DMS 273 treated with DMSO at 0.1 percent for 48 hours (cell line): ENCODE results near the gene TCF4.
A peak's percentile ranks its signal among the peaks of the same experiment; 100 is the strongest.

ENCODE experiments used
- DNase-seq: peaks from one replicate; lab custom pipeline; 2025; lab: John Stamatoyannopoulos, UW

Gene TCF4

GRCh38 chr18:55321265-55322177 is 266.5 kb downstream of the TCF4 start:
- DNase-seq: peak; percentile 90

GRCh38 chr18:55320424-55321264 is 267.3 kb downstream of the TCF4 start:
- peak; percentile 32 for DNase-seq

- DNase-seq: no peak
Measured at GRCh38 chr18:55319459-55320193, 268.4 kb downstream of the TCF4 start.

- DNase-seq: no peak
Measured at GRCh38 chr18:55318951-55319441, 269.0 kb downstream of the TCF4 start.

GRCh38 chr18:55317864-55318263 is 270.1 kb downstream of the TCF4 start:
- no peak for DNase-seq

GRCh38 chr18:55317324-55317723 is 270.7 kb downstream of the TCF4 start:
- DNase-seq: no peak

- DNase-seq: no peak
Measured at GRCh38 chr18:55316486-55317184, 271.4 kb downstream of the TCF4 start.

- no peak for DNase-seq
Measured at GRCh38 chr18:55314615-55315237, 273.3 kb downstream of the TCF4 start.

GRCh38 chr18:55314031-55314430 is 274.0 kb downstream of the TCF4 start:
- DNase-seq: no peak

- no peak for DNase-seq
Measured at GRCh38 chr18:55310863-55311262, 277.1 kb downstream of the TCF4 start.

GRCh38 chr18:55310044-55310676 is 277.8 kb downstream of the TCF4 start:
- no peak for DNase-seq

- DNase-seq: no peak
Measured at GRCh38 chr18:55309249-55309648, 278.7 kb downstream of the TCF4 start.

GRCh38 chr18:55307505-55307904 is 280.5 kb downstream of the TCF4 start:
- DNase-seq: no peak

- DNase-seq: no peak
Measured at GRCh38 chr18:55306359-55307024, 281.5 kb downstream of the TCF4 start.

- DNase-seq: no peak
Measured at GRCh38 chr18:55302167-55302833, 285.7 kb downstream of the TCF4 start.

GRCh38 chr18:55301824-55302166 is 286.2 kb downstream of the TCF4 start:
- DNase-seq: no peak

GRCh38 chr18:55300936-55301531 is 287.0 kb downstream of the TCF4 start:
- DNase-seq: no peak

GRCh38 chr18:55300421-55300935 is 287.5 kb downstream of the TCF4 start:
- DNase-seq: no peak

- no peak for DNase-seq
Measured at GRCh38 chr18:55296778-55297177, 291.2 kb downstream of the TCF4 start.
